PC-9 (cell line): ENCODE data around the gene TP53TG5. TPM values are rescaled to one million over a fixed set of nuclear protein-coding genes. Genes with fewer than 3 reads are reported as not detected.

ENCODE experiments used
- BruUV-seq: library from RNA; stranded (reverse); fragments of 400-500 nt; replicated peaks from 2 replicates; lab custom pipeline; 2021; lab: Mats Ljungman, UMichigan
- CTCF ChIA-PET: fragments of 300-600 bp; sonication (Branson Sonifier 250); formaldehyde crosslinking; loops from one replicate; lab custom pipeline; 2022; ENCODE audit warnings: antibody characterized with exemption; lab: Charles Lee
- POLR2A ChIA-PET: fragments of 300-600 bp; sonication (Branson Sonifier 250); formaldehyde crosslinking; loops from one replicate; lab custom pipeline; 2022; ENCODE audit warnings: antibody characterized with exemption; ENCODE audit not compliant: unreplicated experiment; lab: Charles Lee
- DNase-seq, 2 experiments: peaks; one replicate each; pipeline versions ENCODE4 v3.0.0 to v3.0.0-alpha.2; 2015 to 2022; ENCODE audit warnings: mixed read lengths in 1 of 2
- H2AFZ ChIP-seq: fragments of 200-600 bp; sonication (generic); 2 replicates; pipeline ENCODE4 v1.8.1; 2017; ENCODE audit warnings: antibody characterized with exemption
- H3F3A ChIP-seq: fragments of 200-600 bp; sonication (generic); 2 replicates; pipeline ENCODE4 v1.8.1; 2017; ENCODE audit warnings: antibody characterized with exemption, mild to moderate bottlenecking, low read depth; ENCODE audit not compliant: insufficient read depth
- H3K27ac ChIP-seq: fragments of 200-600 bp; sonication (generic); 2 replicates; pipeline ENCODE4 v1.6.1; 2016; ENCODE audit warnings: mixed run types
- H3K27me3 ChIP-seq: fragments of 200-600 bp; sonication (generic); 2 replicates; pipeline ENCODE4 v1.6.1; 2016; ENCODE audit warnings: low read depth, mixed run types; ENCODE audit not compliant: insufficient read depth
- H3K36me3 ChIP-seq: fragments of 200-600 bp; sonication (generic); 2 replicates; pipeline ENCODE4 v1.6.1; 2016; ENCODE audit warnings: low read depth, mixed run types
- H3K4me1 ChIP-seq: fragments of 200-600 bp; sonication (generic); replicated peaks from 2 replicates; pipeline ENCODE4 v1.6.1; 2016; ENCODE audit warnings: mixed run types; ENCODE audit not compliant: insufficient read depth
- H3K4me2 ChIP-seq: fragments of 200-600 bp; sonication (generic); 2 replicates; pipeline ENCODE4 v1.6.1; 2017; ENCODE audit warnings: mixed run types
- H3K4me3 ChIP-seq: fragments of 200-600 bp; sonication (generic); 2 replicates; pipeline ENCODE4 v1.6.1; 2016; ENCODE audit warnings: mixed run types
- H3K79me2 ChIP-seq: fragments of 200-600 bp; sonication (generic); 2 replicates; pipeline ENCODE4 v1.6.1; 2017; ENCODE audit warnings: low read depth, mixed run types
- H3K9me2 ChIP-seq: fragments of 200-600 bp; sonication (generic); 2 replicates; pipeline ENCODE4 v1.8.1; 2017; ENCODE audit warnings: mild to moderate bottlenecking; ENCODE audit not compliant: insufficient read depth
- H3K9me3 ChIP-seq: fragments of 200-600 bp; sonication (generic); 2 replicates; pipeline ENCODE4 v1.8.1; 2016; ENCODE audit warnings: low read depth; ENCODE audit not compliant: insufficient read depth
- H4K20me1 ChIP-seq: fragments of 200-600 bp; sonication (generic); 2 replicates; pipeline ENCODE4 v1.8.1; 2017; ENCODE audit not compliant: insufficient read depth
- CTCF ChIP-seq: fragments of 200-600 bp; sonication (generic); conservative IDR thresholded peaks from 2 replicates; pipeline ENCODE4 v1.6.1; 2017; ENCODE audit warnings: mixed run types, antibody characterized with exemption, mild to moderate bottlenecking, moderate library complexity
- EZH2 ChIP-seq: fragments of 200-600 bp; sonication (generic); IDR thresholded peaks from 2 replicates; pipeline ENCODE4 v1.8.0; 2017; ENCODE audit warnings: antibody characterized with exemption, low read depth
- intact Hi-C: fragments of 100-400 bp; cut with micrococcal nuclease; formaldehyde crosslinking; loops from one replicate; pipeline ENCODE4 v1.10.0; 2022; ENCODE audit not compliant: unreplicated experiment
- total RNA-seq: library from RNA; stranded (reverse); gene quantifications from 2 replicates; pipeline ENCODE4 v1.2.3, GENCODE V29; 2021

The TP53TG5 gene
- total RNA-seq, 1 experiment from 2014 or later = not detected

GRCh38 chr20:45346851-45347250 is 31.3 kb downstream of the TP53TG5 start:
- H3F3A ChIP-seq = peaks cover 67% of the 10 kb centered on the region
- intact Hi-C loops = no loop called here
- no peaks in the 10 kb centered on the region for H3K9me3 ChIP-seq
- H3K27me3 ChIP-seq = no peaks in the 10 kb centered on the region
- TF ChIP-seq CTCF (no peak), EZH2 (no peak)
- CTCF ChIA-PET = interaction anchor here (1.2 kb wide), 1 partner anchor 27 kb away, joined by 3 read pairs; no protein-coding TSS in a partner anchor
- peaks cover 6% of the 10 kb centered on the region; the same call in 1 of the 2 replicates for H4K20me1 ChIP-seq
- no peaks in the 10 kb centered on the region for H3K36me3 ChIP-seq
- BruUV-seq = no TSS peak
- H3K79me2 ChIP-seq = peaks cover 57% of the 10 kb centered on the region
- no peak overlapping the region for H2AFZ ChIP-seq
- H3K4me1 ChIP-seq = peaks cover 57% of the 10 kb centered on the region
- POLR2A ChIA-PET = interaction anchor here (0.6 to 2.4 kb wide), 5 partner anchors 10 to 1060 kb away, joined by 5 to 13 read pairs (median 6); partner anchors contain the start of gene SYS1
- peak overlapping the region; percentile 76 for H3K4me3 ChIP-seq
- H3K4me2 ChIP-seq = peak overlapping the region; percentile 93
- no peaks in the 10 kb centered on the region for H3K9me2 ChIP-seq
- DNase-seq = peak in 1 of 2 experiments; percentile 50
- H3K27ac ChIP-seq = peak overlapping the region; percentile 92

GRCh38 chr20:45346291-45346718 is 31.8 kb downstream of the TP53TG5 start:
- peak overlapping the region; percentile 76 for H3K4me3 ChIP-seq
- H3F3A ChIP-seq = peaks cover 72% of the 10 kb centered on the region
- DNase-seq = peak in 1 of 2 experiments; percentile 59
- peak overlapping the region; percentile 93 for H3K4me2 ChIP-seq
- peaks cover 62% of the 10 kb centered on the region for H3K79me2 ChIP-seq
- no peaks in the 10 kb centered on the region for H3K27me3 ChIP-seq
- ChIA-PET CTCF (no interaction called here), POLR2A (interaction anchor here (0.6 to 2.4 kb wide), 5 partner anchors 10 to 1061 kb away, joined by 4 to 13 read pairs (median 6); partner anchors contain the start of genes SYS1 and WFDC2)
- no TSS peak for BruUV-seq
- H3K4me1 ChIP-seq = peaks cover 62% of the 10 kb centered on the region
- TF ChIP-seq CTCF (no peak), EZH2 (no peak)
- no peaks in the 10 kb centered on the region for H3K9me2 ChIP-seq
- peak overlapping the region; percentile 92 for H3K27ac ChIP-seq
- H3K36me3 ChIP-seq = no peaks in the 10 kb centered on the region
- H4K20me1 ChIP-seq = peaks cover 6% of the 10 kb centered on the region; the same call in 1 of the 2 replicates
- intact Hi-C loops = no loop called here
- no peaks in the 10 kb centered on the region for H3K9me3 ChIP-seq
- H2AFZ ChIP-seq = no peak overlapping the region

- CTCF ChIA-PET = interaction anchor here (0.5 kb wide), 1 partner anchor 47 kb away, joined by 10 read pairs; no protein-coding TSS in a partner anchor
- intact Hi-C loops = loop anchor here (1.0 to 2.0 kb wide), 4 partner anchors 8 to 433 kb away; partner anchors contain the start of gene SYS1
- Histone ChIP-seq H4K20me1 (peaks cover 6% of the 10 kb centered on the region; the same call in 1 of the 2 replicates), H2AFZ (no peak overlapping the region), H3F3A (peaks cover 71% of the 10 kb centered on the region), H3K27me3 (no peaks in the 10 kb centered on the region), H3K27ac (peak overlapping the region; percentile 92), H3K4me2 (peak overlapping the region; percentile 93), H3K4me1 (peaks cover 72% of the 10 kb centered on the region), H3K9me3 (no peaks in the 10 kb centered on the region), H3K36me3 (peaks cover 7% of the 10 kb centered on the region; the same call in 1 of the 2 replicates), H3K4me3 (peak overlapping the region; percentile 76), H3K79me2 (peaks cover 72% of the 10 kb centered on the region), H3K9me2 (no peaks in the 10 kb centered on the region)
- no peak for TF ChIP-seq EZH2
- TF ChIP-seq CTCF = no peak
- peak; percentile 79 to 94 for DNase-seq
- no TSS peak for BruUV-seq
- POLR2A ChIA-PET = interaction anchor here (0.6 to 0.9 kb wide), 3 partner anchors 32 to 274 kb away, joined by 4 to 6 read pairs (median 5); partner anchors contain the start of gene WFDC2
Observed at GRCh38 chr20:45345104-45345936, 32.8 kb downstream of the TP53TG5 start.
